Liver (tissue), 3 donors: Measurements from ENCODE around the gene PFKFB3.
"Not testable (repeated sequence)": the region's sequence is repeated elsewhere in the genome, so short reads cannot be mapped to it uniquely, and the experiment has no call there.

Experiments
- FOXA2 ChIP-seq: IDR thresholded peaks from 2 replicates; pipeline ENCODE4 v1.6.1; 2016; ENCODE audit warnings: antibody characterized with exemption
- GABPA ChIP-seq, 2 donors: IDR thresholded peaks in 1 of 2; conservative IDR thresholded peaks in 1 of 2; 2 replicates each; pipeline ENCODE4 v1.6.1; 2016; ENCODE audit warnings: antibody characterized with exemption in 2 of 2, mild to moderate bottlenecking in 1 of 2, moderate library complexity in 1 of 2
- JUND ChIP-seq, 2 donors: IDR thresholded peaks; 2 replicates each; pipeline ENCODE4 v1.6.1; 2016; ENCODE audit warnings: antibody characterized with exemption in 2 of 2
- RAD21 ChIP-seq, 2 donors: IDR thresholded peaks; 2 replicates each; pipeline ENCODE4 v1.6.1; 2016; ENCODE audit warnings: antibody characterized with exemption in 2 of 2, mild to moderate bottlenecking in 2 of 2
- RXRA ChIP-seq, 2 donors: IDR thresholded peaks; 2 replicates each; pipeline ENCODE4 v1.6.1; 2017 to 2018; ENCODE audit warnings: antibody characterized with exemption in 2 of 2, mild to moderate bottlenecking in 1 of 2
- TF ChIP-seq, protein P1 (sequence below): fragments of 150-350 bp; IDR thresholded peaks from 2 replicates; pipeline ENCODE4 v1.5.1; 2017; ENCODE audit warnings: improper control_type of control experiment, low read depth, low read length; ENCODE audit not compliant: missing input control
- TF ChIP-seq, protein P2 (sequence below): IDR thresholded peaks from 2 replicates; pipeline ENCODE4 v1.6.1; 2016; ENCODE audit warnings: antibody characterized with exemption
- TF ChIP-seq, protein P3 (sequence below): IDR thresholded peaks from 2 replicates; pipeline ENCODE4 v1.6.1; 2016; ENCODE audit warnings: antibody characterized with exemption, mild to moderate bottlenecking
- donor health status: healthy.
- donor health status: healthy.

DNA sequence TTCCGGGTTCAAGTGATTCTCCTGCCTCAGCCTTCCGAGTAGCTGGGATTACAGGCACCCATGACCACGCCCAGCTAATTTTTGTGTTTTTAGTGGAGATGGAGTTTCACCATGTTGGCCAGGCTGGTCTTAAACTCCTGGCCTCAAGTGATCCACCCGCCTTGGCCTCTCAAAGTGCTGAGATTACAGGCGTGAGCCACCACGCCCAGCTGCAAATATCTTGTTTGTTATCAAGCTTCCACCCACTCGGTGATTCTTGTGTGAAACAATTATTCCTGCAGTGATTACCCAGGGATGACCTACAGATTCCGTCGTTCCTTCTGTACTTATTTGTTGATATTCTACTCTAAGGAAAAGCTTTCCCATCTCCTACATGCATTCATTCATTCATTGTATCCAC lies 12.7 kb upstream of the PFKFB3 start:
- TF ChIP-seq, protein P1, sequence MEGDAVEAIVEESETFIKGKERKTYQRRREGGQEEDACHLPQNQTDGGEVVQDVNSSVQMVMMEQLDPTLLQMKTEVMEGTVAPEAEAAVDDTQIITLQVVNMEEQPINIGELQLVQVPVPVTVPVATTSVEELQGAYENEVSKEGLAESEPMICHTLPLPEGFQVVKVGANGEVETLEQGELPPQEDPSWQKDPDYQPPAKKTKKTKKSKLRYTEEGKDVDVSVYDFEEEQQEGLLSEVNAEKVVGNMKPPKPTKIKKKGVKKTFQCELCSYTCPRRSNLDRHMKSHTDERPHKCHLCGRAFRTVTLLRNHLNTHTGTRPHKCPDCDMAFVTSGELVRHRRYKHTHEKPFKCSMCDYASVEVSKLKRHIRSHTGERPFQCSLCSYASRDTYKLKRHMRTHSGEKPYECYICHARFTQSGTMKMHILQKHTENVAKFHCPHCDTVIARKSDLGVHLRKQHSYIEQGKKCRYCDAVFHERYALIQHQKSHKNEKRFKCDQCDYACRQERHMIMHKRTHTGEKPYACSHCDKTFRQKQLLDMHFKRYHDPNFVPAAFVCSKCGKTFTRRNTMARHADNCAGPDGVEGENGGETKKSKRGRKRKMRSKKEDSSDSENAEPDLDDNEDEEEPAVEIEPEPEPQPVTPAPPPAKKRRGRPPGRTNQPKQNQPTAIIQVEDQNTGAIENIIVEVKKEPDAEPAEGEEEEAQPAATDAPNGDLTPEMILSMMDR, result not testable (repeated sequence)
- TF ChIP-seq FOXA2; GABPA (IDR thresholded peaks at IDR 0.05 in 1 of 2, conservative IDR thresholded peaks at IDR 0.05 in 1 of 2); RXRA (IDR thresholded peaks at IDR 0.05); JUND (IDR thresholded peaks at IDR 0.05); RAD21 (IDR thresholded peaks at IDR 0.05): not testable (repeated sequence)
- TF ChIP-seq, protein P2, sequence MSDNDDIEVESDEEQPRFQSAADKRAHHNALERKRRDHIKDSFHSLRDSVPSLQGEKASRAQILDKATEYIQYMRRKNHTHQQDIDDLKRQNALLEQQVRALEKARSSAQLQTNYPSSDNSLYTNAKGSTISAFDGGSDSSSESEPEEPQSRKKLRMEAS, result not testable (repeated sequence)
- TF ChIP-seq, protein P3, sequence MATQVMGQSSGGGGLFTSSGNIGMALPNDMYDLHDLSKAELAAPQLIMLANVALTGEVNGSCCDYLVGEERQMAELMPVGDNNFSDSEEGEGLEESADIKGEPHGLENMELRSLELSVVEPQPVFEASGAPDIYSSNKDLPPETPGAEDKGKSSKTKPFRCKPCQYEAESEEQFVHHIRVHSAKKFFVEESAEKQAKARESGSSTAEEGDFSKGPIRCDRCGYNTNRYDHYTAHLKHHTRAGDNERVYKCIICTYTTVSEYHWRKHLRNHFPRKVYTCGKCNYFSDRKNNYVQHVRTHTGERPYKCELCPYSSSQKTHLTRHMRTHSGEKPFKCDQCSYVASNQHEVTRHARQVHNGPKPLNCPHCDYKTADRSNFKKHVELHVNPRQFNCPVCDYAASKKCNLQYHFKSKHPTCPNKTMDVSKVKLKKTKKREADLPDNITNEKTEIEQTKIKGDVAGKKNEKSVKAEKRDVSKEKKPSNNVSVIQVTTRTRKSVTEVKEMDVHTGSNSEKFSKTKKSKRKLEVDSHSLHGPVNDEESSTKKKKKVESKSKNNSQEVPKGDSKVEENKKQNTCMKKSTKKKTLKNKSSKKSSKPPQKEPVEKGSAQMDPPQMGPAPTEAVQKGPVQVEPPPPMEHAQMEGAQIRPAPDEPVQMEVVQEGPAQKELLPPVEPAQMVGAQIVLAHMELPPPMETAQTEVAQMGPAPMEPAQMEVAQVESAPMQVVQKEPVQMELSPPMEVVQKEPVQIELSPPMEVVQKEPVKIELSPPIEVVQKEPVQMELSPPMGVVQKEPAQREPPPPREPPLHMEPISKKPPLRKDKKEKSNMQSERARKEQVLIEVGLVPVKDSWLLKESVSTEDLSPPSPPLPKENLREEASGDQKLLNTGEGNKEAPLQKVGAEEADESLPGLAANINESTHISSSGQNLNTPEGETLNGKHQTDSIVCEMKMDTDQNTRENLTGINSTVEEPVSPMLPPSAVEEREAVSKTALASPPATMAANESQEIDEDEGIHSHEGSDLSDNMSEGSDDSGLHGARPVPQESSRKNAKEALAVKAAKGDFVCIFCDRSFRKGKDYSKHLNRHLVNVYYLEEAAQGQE, result not testable (repeated sequence)
